Urinary bladder (tissue), 4 donors: Measurements from ENCODE around the gene KCTD10. TPM values are rescaled to one million over a fixed set of nuclear protein-coding genes. Genes with fewer than 3 reads are reported as not detected.

ENCODE experiments used
- DNase-seq: peaks from one replicate; pipeline ENCODE4 v3.0.0-alpha.2; 2015; ENCODE audit errors: extremely low spot score
- H3K27ac ChIP-seq: one replicate; pipeline ENCODE4 v1.5.1; 2013; ENCODE audit warnings: low read depth, mild to moderate bottlenecking, moderate library complexity
- H3K36me3 ChIP-seq: one replicate; pipeline ENCODE4 v1.6.1; 2013; ENCODE audit warnings: mild to moderate bottlenecking, moderate library complexity; ENCODE audit not compliant: insufficient read depth
- H3K4me1 ChIP-seq: one replicate; pipeline ENCODE4 v1.6.1; 2013; ENCODE audit warnings: mild to moderate bottlenecking, moderate library complexity; ENCODE audit not compliant: insufficient read depth
- H3K4me3 ChIP-seq: one replicate; pipeline ENCODE4 v1.5.1; 2013; ENCODE audit warnings: low read depth, low read length
- WGBS: extraction: QIAGEN DNeasy Blood & Tissue Kit; methylation state at CpG from one replicate; pipeline ENCODE4 v1.1.7; 2013; 5-methylcytosine and 5-hydroxymethylcytosine counted together
- polyA plus RNA-seq: library from polyadenylated mRNA; stranded (reverse); fragments of 200-250 nt; gene quantifications from one replicate; pipeline ENCODE4 v1.2.3, GENCODE V29; 2013
- total RNA-seq: library from RNA; depleted of rRNA; stranded (reverse); fragments of >200 nt; gene quantifications from one replicate; pipeline ENCODE4 v1.2.3, GENCODE V29; 2014
- donor health status: healthy with polysubstance abuse.
- donor health status: healthy.

KCTD10 gene
- total and polyA plus RNA-seq, 2 donors: 34.2 to 84.5 TPM

- Histone ChIP-seq H3K4me1 (peaks cover 3% of the 10 kb centered on the region), H3K27ac (peak overlapping the region; percentile 73), H3K4me3 (no peak overlapping the region), H3K36me3 (peaks cover 1% of the 10 kb centered on the region)
- DNase-seq: no peak
- 85% methylated on average over 13 of the region's 13 CpGs for WGBS
Measured at GRCh38 chr12:109460538-109460937, 16.6 kb downstream of the KCTD10 start.

GRCh38 chr12:109459247-109459646 lies 17.9 kb downstream of the KCTD10 start:
- peaks cover 3% of the 10 kb centered on the region for H3K4me1 ChIP-seq
- peaks cover 4% of the 10 kb centered on the region for H3K36me3 ChIP-seq
- DNase-seq: no peak
- H3K4me3 ChIP-seq: no peak overlapping the region
- 34% methylated on average over 6 of the region's 6 CpGs for WGBS
- H3K27ac ChIP-seq: peak overlapping the region; percentile 62

GRCh38 chr12:109458771-109459208 lies 18.3 kb downstream of the KCTD10 start:
- peak overlapping the region; percentile 81 for H3K27ac ChIP-seq
- peaks cover 3% of the 10 kb centered on the region for H3K4me1 ChIP-seq
- peaks cover 4% of the 10 kb centered on the region for H3K36me3 ChIP-seq
- H3K4me3 ChIP-seq: no peak overlapping the region
- no peak for DNase-seq
- 43% methylated on average over 6 of the region's 6 CpGs for WGBS

GRCh38 chr12:109458086-109458485 lies 19.0 kb downstream of the KCTD10 start:
- 41% methylated on average over 4 of the region's 4 CpGs for WGBS

GRCh38 chr12:109455706-109456105 lies 21.4 kb downstream of the KCTD10 start:
- DNase-seq: no peak

More at GRCh38 chr12:109458086-109458485, 19.0 kb downstream of the KCTD10 start:
- Histone ChIP-seq H3K27ac (peak overlapping the region; percentile 81), H3K4me1 (peaks cover 3% of the 10 kb centered on the region), H3K4me3 (no peak overlapping the region), H3K36me3 (peaks cover 6% of the 10 kb centered on the region)
- no peak for DNase-seq

GRCh38 chr12:109452489-109452888 lies 24.6 kb downstream of the KCTD10 start:
- no peak overlapping the region for H3K27ac ChIP-seq
- DNase-seq: no peak
- 64% methylated on average over 2 of the region's 2 CpGs for WGBS
- no peak overlapping the region for H3K4me3 ChIP-seq
- H3K4me1 ChIP-seq: no peaks in the 10 kb centered on the region
- peaks cover 6% of the 10 kb centered on the region for H3K36me3 ChIP-seq

More at GRCh38 chr12:109455706-109456105, 21.4 kb downstream of the KCTD10 start:
- Histone ChIP-seq H3K4me1 (no peaks in the 10 kb centered on the region), H3K27ac (no peak overlapping the region), H3K36me3 (peaks cover 6% of the 10 kb centered on the region), H3K4me3 (no peak overlapping the region)
- whole genome bisulfite sequencing: 90% methylated on average over 1 of the region's 1 CpG

GRCh38 chr12:109451400-109451799 lies 25.7 kb downstream of the KCTD10 start:
- Histone ChIP-seq H3K4me1 (no peaks in the 10 kb centered on the region), H3K27ac (no peak overlapping the region), H3K4me3 (no peak overlapping the region), H3K36me3 (peaks cover 6% of the 10 kb centered on the region)
- no peak for DNase-seq
- 95% methylated on average over 23 of the region's 23 CpGs for WGBS

GRCh38 chr12:109450980-109451379 lies 26.1 kb downstream of the KCTD10 start:
- WGBS: 78% methylated on average over 4 of the region's 4 CpGs
- Histone ChIP-seq H3K4me1 (no peaks in the 10 kb centered on the region), H3K4me3 (no peak overlapping the region), H3K36me3 (peaks cover 6% of the 10 kb centered on the region), H3K27ac (no peak overlapping the region)
- no peak for DNase-seq

GRCh38 chr12:109449845-109450532 lies 27.1 kb downstream of the KCTD10 start:
- H3K4me3 ChIP-seq: no peak overlapping the region
- DNase-seq: no peak
- peaks cover 2% of the 10 kb centered on the region for H3K36me3 ChIP-seq
- no peak overlapping the region for H3K27ac ChIP-seq
- H3K4me1 ChIP-seq: no peaks in the 10 kb centered on the region
- WGBS: 66% methylated on average over 16 of the region's 16 CpGs

GRCh38 chr12:109448707-109449390 lies 28.3 kb downstream of the KCTD10 start:
- Histone ChIP-seq H3K27ac (no peak overlapping the region), H3K36me3 (peaks cover 2% of the 10 kb centered on the region), H3K4me3 (no peak overlapping the region), H3K4me1 (no peaks in the 10 kb centered on the region)
- WGBS: 88% methylated on average over 8 of the region's 8 CpGs
- DNase-seq: no peak

GRCh38 chr12:109448272-109448671 lies 28.8 kb downstream of the KCTD10 start:
- Histone ChIP-seq H3K27ac (no peak overlapping the region), H3K4me3 (no peak overlapping the region), H3K4me1 (no peaks in the 10 kb centered on the region), H3K36me3 (peaks cover under 1% of the 10 kb centered on the region)
- 69% methylated on average over 5 of the region's 5 CpGs for WGBS
- no peak for DNase-seq

GRCh38 chr12:109447482-109447881 lies 29.6 kb downstream of the KCTD10 start:
- DNase-seq: no peak
- H3K4me1 ChIP-seq: no peaks in the 10 kb centered on the region

GRCh38 chr12:109446869-109447268 lies 30.2 kb downstream of the KCTD10 start:
- DNase-seq: no peak
- no peaks in the 10 kb centered on the region for H3K4me1 ChIP-seq
- H3K36me3 ChIP-seq: no peaks in the 10 kb centered on the region
- H3K4me3 ChIP-seq: no peak overlapping the region
- no peak overlapping the region for H3K27ac ChIP-seq
- 78% methylated on average over 8 of the region's 8 CpGs for WGBS

More at GRCh38 chr12:109447482-109447881, 29.6 kb downstream of the KCTD10 start:
- Histone ChIP-seq H3K27ac (no peak overlapping the region), H3K4me3 (no peak overlapping the region), H3K36me3 (no peaks in the 10 kb centered on the region)
- WGBS: 78% methylated on average over 9 of the region's 9 CpGs

- no peak overlapping the region for H3K4me3 ChIP-seq
- 63% methylated on average over 2 of the region's 2 CpGs for WGBS
- H3K27ac ChIP-seq: no peak overlapping the region
Measured at GRCh38 chr12:109445191-109445609, 31.9 kb downstream of the KCTD10 start.

More at GRCh38 chr12:109445191-109445609, 31.9 kb downstream of the KCTD10 start:
- H3K4me1 ChIP-seq: no peaks in the 10 kb centered on the region
- H3K36me3 ChIP-seq: no peaks in the 10 kb centered on the region
- no peak for DNase-seq
